ENCODE data around the gene FSCN2.

DNA sequence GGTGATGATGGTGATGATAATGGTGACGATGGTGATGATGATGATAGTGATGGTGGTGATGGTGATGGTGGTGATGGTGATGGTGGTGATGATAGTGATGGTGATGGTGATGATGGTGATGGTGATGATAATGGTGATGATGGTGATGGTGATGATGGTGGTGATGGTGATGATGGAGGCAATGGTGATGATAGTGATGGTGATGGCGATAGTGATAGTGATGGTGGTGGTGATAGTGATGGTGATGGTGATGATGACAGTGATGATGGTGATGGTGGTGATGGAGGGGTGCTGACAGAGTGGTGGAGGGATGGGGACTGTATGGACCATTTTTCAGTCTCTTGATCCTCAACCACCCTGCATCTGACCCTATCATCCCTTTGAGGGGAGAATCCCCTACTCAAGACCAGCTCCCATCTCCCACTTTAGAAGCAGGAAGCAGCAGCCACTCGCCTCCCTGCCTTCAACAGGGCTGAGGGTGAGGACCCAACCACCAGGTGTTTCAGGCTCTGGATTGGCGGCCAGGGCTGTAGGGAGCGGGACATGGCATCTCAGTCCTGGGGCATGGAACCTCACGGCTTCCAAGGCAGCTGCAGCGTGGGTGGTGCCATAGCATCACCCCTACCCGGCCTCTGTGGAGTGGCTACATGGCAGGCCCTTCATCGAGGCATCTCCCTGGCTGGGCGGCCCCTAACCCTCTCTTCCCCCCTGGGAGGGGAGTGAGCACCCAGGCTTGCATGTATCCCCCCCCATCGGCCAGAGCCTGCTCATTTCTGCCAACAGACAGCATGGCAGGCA is 4.5 kb downstream of the FSCN2 start:
- TF ChIP-seq, protein P1, sequence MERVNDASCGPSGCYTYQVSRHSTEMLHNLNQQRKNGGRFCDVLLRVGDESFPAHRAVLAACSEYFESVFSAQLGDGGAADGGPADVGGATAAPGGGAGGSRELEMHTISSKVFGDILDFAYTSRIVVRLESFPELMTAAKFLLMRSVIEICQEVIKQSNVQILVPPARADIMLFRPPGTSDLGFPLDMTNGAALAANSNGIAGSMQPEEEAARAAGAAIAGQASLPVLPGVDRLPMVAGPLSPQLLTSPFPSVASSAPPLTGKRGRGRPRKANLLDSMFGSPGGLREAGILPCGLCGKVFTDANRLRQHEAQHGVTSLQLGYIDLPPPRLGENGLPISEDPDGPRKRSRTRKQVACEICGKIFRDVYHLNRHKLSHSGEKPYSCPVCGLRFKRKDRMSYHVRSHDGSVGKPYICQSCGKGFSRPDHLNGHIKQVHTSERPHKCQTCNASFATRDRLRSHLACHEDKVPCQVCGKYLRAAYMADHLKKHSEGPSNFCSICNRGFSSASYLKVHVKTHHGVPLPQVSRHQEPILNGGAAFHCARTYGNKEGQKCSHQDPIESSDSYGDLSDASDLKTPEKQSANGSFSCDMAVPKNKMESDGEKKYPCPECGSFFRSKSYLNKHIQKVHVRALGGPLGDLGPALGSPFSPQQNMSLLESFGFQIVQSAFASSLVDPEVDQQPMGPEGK (CRISPR knock-in tag; IDR thresholded peaks at IDR 0.05; ENCODE audit: borderline replicate concordance), result no peak
- TF ChIP-seq RARB (CRISPR knock-in tag; IDR thresholded peaks at IDR 0.05), result no peak
- TF ChIP-seq ZC3H10 (CRISPR knock-in tag; IDR thresholded peaks at IDR 0.05), result no peak
